Anterior cingulate cortex (tissue), 58 donors: Measurements from ENCODE around the gene ZIK1.
A peak's percentile ranks its signal among the peaks of the same experiment; 100 is the strongest.

Experiments used
- DNase-seq, 58 donors: peaks; one replicate each; lab custom pipeline; 2025; lab: John Stamatoyannopoulos, UW

Gene ZIK1

GRCh38 chr19:57599761-57600383, 15.9 kb downstream of the ZIK1 start, which contains the start of gene ZNF530:
Gene ZNF530, plus strand, starts transcription at chr19:57599885. Its CDS starts 4,461 bp downstream, at chr19:57604346.
- DNase-seq: peak; percentile 37 to 97 (median 87)

GRCh38 chr19:57606931-57607330, 23.0 kb downstream of the ZIK1 start:
- DNase-seq: no peak

- no peak for DNase-seq
Measured at GRCh38 chr19:57611113-57611512, 27.2 kb downstream of the ZIK1 start.

- peak; percentile 8 to 94 (median 79) for DNase-seq
Measured at GRCh38 chr19:57613941-57614743, 30.2 kb downstream of the ZIK1 start, which contains the start of gene ZNF134. Gene ZNF134, plus strand, starts transcription at chr19:57614242. Its CDS starts 5,227 bp downstream, at chr19:57619469.

- no peak for DNase-seq
Measured at GRCh38 chr19:57615346-57615745, 31.4 kb downstream of the ZIK1 start.

GRCh38 chr19:57620673-57621348, 36.9 kb downstream of the ZIK1 start:
- DNase-seq: no peak

- no peak for DNase-seq
Measured at GRCh38 chr19:57623091-57623490, 39.1 kb downstream of the ZIK1 start.

GRCh38 chr19:57632987-57633831, 49.3 kb downstream of the ZIK1 start, which contains the start of gene ZNF211:
Gene ZNF211, plus strand, starts transcription at chr19:57633168. Its CDS starts 179 bp downstream, at chr19:57633347.
- DNase-seq: peak; percentile 35 to 96 (median 88)

GRCh38 chr19:57633832-57634131, 49.8 kb downstream of the ZIK1 start:
- DNase-seq: no peak

- DNase-seq: no peak
Measured at GRCh38 chr19:57637379-57637778, 53.4 kb downstream of the ZIK1 start.

- no peak for DNase-seq
Measured at GRCh38 chr19:57641715-57642234, 57.8 kb downstream of the ZIK1 start.

- DNase-seq: peak in 1 of 58 donors; percentile 2
Measured at GRCh38 chr19:57642396-57643046, 58.6 kb downstream of the ZIK1 start.
